ENCODE measurements around the gene UBAP2. TPM values are rescaled to one million over a fixed set of nuclear protein-coding genes. Genes with fewer than 3 reads are reported as not detected.

UBAP2 gene
- total RNA-seq, 2 experiments from 2014 or later = 43.4 to 45.6 TPM

- intact Hi-C loops (cut with micrococcal nuclease) = no loop called here
- CTCF ChIA-PET = no interaction called here
Measured at GRCh38 chr9:33908749-33909148, 139.9 kb downstream of the UBAP2 start.

GRCh38 chr9:33908114-33908513, 140.6 kb downstream of the UBAP2 start:
- ChIA-PET CTCF (no interaction called here), POLR2A (no interaction called here)
- H3K27ac Mint-ChIP-seq = no peak overlapping the region
- H3K4me1 Mint-ChIP-seq (ENCODE audit: low read depth) = peaks cover 15% of the 10 kb centered on the region
- TF ChIP-seq CTCF (IDR thresholded peaks at IDR 0.05) = no peak
- no peak overlapping the region for H3K4me3 Mint-ChIP-seq
- intact Hi-C loops (cut with micrococcal nuclease) = no loop called here
- DNase-seq = no peak
- no peaks in the 10 kb centered on the region for H3K9me3 Mint-ChIP-seq
- no peaks in the 10 kb centered on the region for H3K27me3 Mint-ChIP-seq
- H3K36me3 Mint-ChIP-seq (ENCODE audit: low read depth) = peaks cover 31% of the 10 kb centered on the region
- ATAC-seq = no peak

More at GRCh38 chr9:33908749-33909148, 139.9 kb downstream of the UBAP2 start:
- ATAC-seq (no peak), DNase-seq (no peak)
- Mint-ChIP-seq H3K4me3 (no peak overlapping the region), H3K36me3 (ENCODE audit: low read depth) (peaks cover 25% of the 10 kb centered on the region), H3K27ac (no peak overlapping the region), H3K27me3 (no peaks in the 10 kb centered on the region), H3K4me1 (ENCODE audit: low read depth) (peaks cover 9% of the 10 kb centered on the region), H3K9me3 (no peaks in the 10 kb centered on the region)
- no peak for TF ChIP-seq CTCF (IDR thresholded peaks at IDR 0.05)
- POLR2A ChIA-PET = no interaction called here

- Mint-ChIP-seq H3K27me3 (no peaks in the 10 kb centered on the region), H3K27ac (no peak overlapping the region), H3K36me3 (ENCODE audit: low read depth) (peaks cover 29% of the 10 kb centered on the region), H3K4me3 (no peak overlapping the region), H3K4me1 (ENCODE audit: low read depth) (peaks cover 15% of the 10 kb centered on the region), H3K9me3 (no peaks in the 10 kb centered on the region)
- ChIA-PET POLR2A (no interaction called here), CTCF (no interaction called here)
- intact Hi-C loops (cut with micrococcal nuclease) = no loop called here
- DNase-seq = no peak
- ATAC-seq = no peak
- TF ChIP-seq CTCF (IDR thresholded peaks at IDR 0.05) = no peak
Measured at GRCh38 chr9:33907347-33907746, 141.3 kb downstream of the UBAP2 start.

- H3K4me3 Mint-ChIP-seq = no peak overlapping the region
- CTCF ChIA-PET = interaction anchor here (0.9 kb wide), 1 partner anchor 14 kb away, joined by 3 read pairs; no protein-coding TSS in a partner anchor
- no peak for ATAC-seq
- H3K27ac Mint-ChIP-seq = no peak overlapping the region
- POLR2A ChIA-PET = interaction anchor here (1.2 kb wide), 1 partner anchor 89 kb away, joined by 3 read pairs; no protein-coding TSS in a partner anchor
- H3K27me3 Mint-ChIP-seq = no peaks in the 10 kb centered on the region
- intact Hi-C loops (cut with micrococcal nuclease) = no loop called here
- no peak for TF ChIP-seq CTCF (IDR thresholded peaks at IDR 0.05)
- no peaks in the 10 kb centered on the region for H3K9me3 Mint-ChIP-seq
- peaks cover 28% of the 10 kb centered on the region for H3K36me3 Mint-ChIP-seq (ENCODE audit: low read depth)
- DNase-seq = no peak
- peaks cover 15% of the 10 kb centered on the region for H3K4me1 Mint-ChIP-seq (ENCODE audit: low read depth)
Measured at GRCh38 chr9:33906769-33907168, 141.9 kb downstream of the UBAP2 start.

GRCh38 chr9:33905137-33905536, 143.6 kb downstream of the UBAP2 start:
- no peak for TF ChIP-seq CTCF (IDR thresholded peaks at IDR 0.05)
- DNase-seq = no peak
- Mint-ChIP-seq H3K27ac (no peak overlapping the region), H3K36me3 (ENCODE audit: low read depth) (peaks cover 32% of the 10 kb centered on the region), H3K4me3 (no peak overlapping the region), H3K4me1 (ENCODE audit: low read depth) (peaks cover 15% of the 10 kb centered on the region), H3K9me3 (no peaks in the 10 kb centered on the region), H3K27me3 (no peaks in the 10 kb centered on the region)
- ATAC-seq = no peak
- POLR2A ChIA-PET = interaction anchor here (1.0 kb wide), 1 partner anchor 84 kb away, joined by 5 read pairs; no protein-coding TSS in a partner anchor
- CTCF ChIA-PET = interaction anchor here (0.9 kb wide), 2 partner anchors 10 to 16 kb away, joined by 3 to 4 read pairs; no protein-coding TSS in a partner anchor
- intact Hi-C loops (cut with micrococcal nuclease) = no loop called here
